SU-DHL-6 (cell line): ENCODE measurements around the gene HEATR5A.

ENCODE experiments used
- EZH2phosphoT487 ChIP-seq: fragments of 200-600 bp; sonication (generic), shearing (Covaris generic); conservative IDR thresholded peaks from 2 replicates; pipeline ENCODE4 v1.6.1; 2018; ENCODE audit warnings: mild to moderate bottlenecking, antibody characterized with exemption, low read length, moderate library complexity, mixed read lengths
- TF ChIP-seq, protein P1 (sequence below): fragments of 200-600 bp; sonication (generic); IDR thresholded peaks from one replicate; pipeline ENCODE4 v1.5.1; 2017; ENCODE audit warnings: antibody characterized with exemption, mild to moderate bottlenecking, low read length, moderate library complexity; ENCODE audit not compliant: insufficient read depth, poor library complexity, severe bottlenecking

DNA sequence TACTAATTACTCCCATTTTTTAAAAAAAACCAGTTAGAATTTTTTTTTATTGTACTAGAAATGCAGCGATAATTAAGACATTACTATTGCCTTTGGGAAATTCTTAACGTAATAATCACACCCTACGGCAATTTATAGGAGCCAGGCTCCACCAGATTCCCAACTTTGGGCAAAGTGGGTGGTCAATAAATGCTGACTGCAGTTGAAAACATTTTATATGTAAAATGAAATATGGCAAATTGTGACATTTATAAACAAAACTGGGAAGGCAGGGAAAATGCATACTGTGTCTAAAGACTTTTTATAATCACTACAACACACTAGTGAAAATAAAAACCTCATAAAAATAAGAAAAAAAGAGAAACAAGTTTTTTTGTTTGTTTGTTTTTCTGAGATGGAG lies 119.5 kb downstream of the HEATR5A start:
- TF ChIP-seq, protein P1, sequence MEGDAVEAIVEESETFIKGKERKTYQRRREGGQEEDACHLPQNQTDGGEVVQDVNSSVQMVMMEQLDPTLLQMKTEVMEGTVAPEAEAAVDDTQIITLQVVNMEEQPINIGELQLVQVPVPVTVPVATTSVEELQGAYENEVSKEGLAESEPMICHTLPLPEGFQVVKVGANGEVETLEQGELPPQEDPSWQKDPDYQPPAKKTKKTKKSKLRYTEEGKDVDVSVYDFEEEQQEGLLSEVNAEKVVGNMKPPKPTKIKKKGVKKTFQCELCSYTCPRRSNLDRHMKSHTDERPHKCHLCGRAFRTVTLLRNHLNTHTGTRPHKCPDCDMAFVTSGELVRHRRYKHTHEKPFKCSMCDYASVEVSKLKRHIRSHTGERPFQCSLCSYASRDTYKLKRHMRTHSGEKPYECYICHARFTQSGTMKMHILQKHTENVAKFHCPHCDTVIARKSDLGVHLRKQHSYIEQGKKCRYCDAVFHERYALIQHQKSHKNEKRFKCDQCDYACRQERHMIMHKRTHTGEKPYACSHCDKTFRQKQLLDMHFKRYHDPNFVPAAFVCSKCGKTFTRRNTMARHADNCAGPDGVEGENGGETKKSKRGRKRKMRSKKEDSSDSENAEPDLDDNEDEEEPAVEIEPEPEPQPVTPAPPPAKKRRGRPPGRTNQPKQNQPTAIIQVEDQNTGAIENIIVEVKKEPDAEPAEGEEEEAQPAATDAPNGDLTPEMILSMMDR: no peak
- TF ChIP-seq EZH2phosphoT487: no peak
